ENCODE measurements around the gene FHL2.

- TF ChIP-seq CTCF (IDR thresholded peaks at IDR 0.05; ENCODE audit: insufficient read depth, low read length, poor library complexity, severe bottlenecking) (no peak), EZH2phosphoT487 (conservative IDR thresholded peaks at IDR 0.05; ENCODE audit: low read length) (no peak)
These were observed 39.5 kb upstream of the FHL2 start for GRCh38 chr2:105438104-105438929.

Data from SU-DHL-6 (cell line).